ENCODE results near the gene PSAT1.

PSAT1 gene

GRCh38 chr9:78319197-78320029, 22.5 kb downstream of the PSAT1 start:
- Histone ChIP-seq H3K4me1 (ENCODE audit: insufficient read depth, low read length) (no peaks in the 10 kb centered on the region), H3K36me3 (ENCODE audit: insufficient read depth, low read length) (peaks cover 73% of the 10 kb centered on the region), H3K9me3 (ENCODE audit: control insufficient read depth, insufficient read depth, low read length) (no peaks in the 10 kb centered on the region), H3K9ac (ENCODE audit: low read depth, low read length) (no peak overlapping the region)

- Histone ChIP-seq H3K4me1 (ENCODE audit: insufficient read depth, low read length) (no peaks in the 10 kb centered on the region), H3K9ac (ENCODE audit: low read depth, low read length) (no peak overlapping the region), H3K9me3 (ENCODE audit: control insufficient read depth, insufficient read depth, low read length) (no peaks in the 10 kb centered on the region), H3K36me3 (ENCODE audit: insufficient read depth, low read length) (peaks cover 75% of the 10 kb centered on the region)
Observed at GRCh38 chr9:78320030-78320693, 23.2 kb downstream of the PSAT1 start.

GRCh38 chr9:78320875-78321496, 24.1 kb downstream of the PSAT1 start:
- no peaks in the 10 kb centered on the region for H3K4me1 ChIP-seq (ENCODE audit: insufficient read depth, low read length)
- peaks cover 69% of the 10 kb centered on the region for H3K36me3 ChIP-seq (ENCODE audit: insufficient read depth, low read length)
- H3K9ac ChIP-seq (ENCODE audit: low read depth, low read length): no peak overlapping the region
- H3K9me3 ChIP-seq (ENCODE audit: control insufficient read depth, insufficient read depth, low read length): no peaks in the 10 kb centered on the region

GRCh38 chr9:78321505-78321904, 24.6 kb downstream of the PSAT1 start:
- Histone ChIP-seq H3K9ac (ENCODE audit: low read depth, low read length) (no peak overlapping the region), H3K9me3 (ENCODE audit: control insufficient read depth, insufficient read depth, low read length) (no peaks in the 10 kb centered on the region), H3K36me3 (ENCODE audit: insufficient read depth, low read length) (peaks cover 63% of the 10 kb centered on the region)

GRCh38 chr9:78324068-78324650, 27.2 kb downstream of the PSAT1 start:
- peaks cover 58% of the 10 kb centered on the region for H3K36me3 ChIP-seq (ENCODE audit: insufficient read depth, low read length)
- no peak overlapping the region for H3K9ac ChIP-seq (ENCODE audit: low read depth, low read length)
- H3K4me1 ChIP-seq (ENCODE audit: insufficient read depth, low read length): no peaks in the 10 kb centered on the region
- no peaks in the 10 kb centered on the region for H3K9me3 ChIP-seq (ENCODE audit: control insufficient read depth, insufficient read depth, low read length)

More at GRCh38 chr9:78321505-78321904, 24.6 kb downstream of the PSAT1 start:
- H3K4me1 ChIP-seq (ENCODE audit: insufficient read depth, low read length): no peaks in the 10 kb centered on the region

- H3K9me3 ChIP-seq (ENCODE audit: control insufficient read depth, insufficient read depth, low read length): no peaks in the 10 kb centered on the region
- H3K4me1 ChIP-seq (ENCODE audit: insufficient read depth, low read length): no peaks in the 10 kb centered on the region
- peaks cover 55% of the 10 kb centered on the region for H3K36me3 ChIP-seq (ENCODE audit: insufficient read depth, low read length)
- no peak overlapping the region for H3K9ac ChIP-seq (ENCODE audit: low read depth, low read length)
Observed at GRCh38 chr9:78324682-78325081, 27.8 kb downstream of the PSAT1 start.

GRCh38 chr9:78325343-78325742, 28.4 kb downstream of the PSAT1 start:
- H3K36me3 ChIP-seq (ENCODE audit: insufficient read depth, low read length): peaks cover 52% of the 10 kb centered on the region
- no peaks in the 10 kb centered on the region for H3K4me1 ChIP-seq (ENCODE audit: insufficient read depth, low read length)
- no peaks in the 10 kb centered on the region for H3K9me3 ChIP-seq (ENCODE audit: control insufficient read depth, insufficient read depth, low read length)
- H3K9ac ChIP-seq (ENCODE audit: low read depth, low read length): no peak overlapping the region

GRCh38 chr9:78325846-78326360, 29.0 kb downstream of the PSAT1 start:
- Histone ChIP-seq H3K9me3 (ENCODE audit: control insufficient read depth, insufficient read depth, low read length) (no peaks in the 10 kb centered on the region), H3K36me3 (ENCODE audit: insufficient read depth, low read length) (peaks cover 48% of the 10 kb centered on the region), H3K9ac (ENCODE audit: low read depth, low read length) (no peak overlapping the region), H3K4me1 (ENCODE audit: insufficient read depth, low read length) (no peaks in the 10 kb centered on the region)

- H3K9me3 ChIP-seq (ENCODE audit: control insufficient read depth, insufficient read depth, low read length): no peaks in the 10 kb centered on the region
- peaks cover 42% of the 10 kb centered on the region for H3K36me3 ChIP-seq (ENCODE audit: insufficient read depth, low read length)
- H3K9ac ChIP-seq (ENCODE audit: low read depth, low read length): no peak overlapping the region
- no peaks in the 10 kb centered on the region for H3K4me1 ChIP-seq (ENCODE audit: insufficient read depth, low read length)
Observed at GRCh38 chr9:78326564-78326963, 29.6 kb downstream of the PSAT1 start.

- no peaks in the 10 kb centered on the region for H3K4me1 ChIP-seq (ENCODE audit: insufficient read depth, low read length)
- peaks cover 20% of the 10 kb centered on the region for H3K36me3 ChIP-seq (ENCODE audit: insufficient read depth, low read length)
- no peak overlapping the region for H3K9ac ChIP-seq (ENCODE audit: low read depth, low read length)
- H3K9me3 ChIP-seq (ENCODE audit: control insufficient read depth, insufficient read depth, low read length): peaks cover 5% of the 10 kb centered on the region; the same call in 1 of the 2 replicates
Observed at GRCh38 chr9:78332381-78332780, 35.5 kb downstream of the PSAT1 start.

GRCh38 chr9:78348848-78349247, 51.9 kb downstream of the PSAT1 start:
- Histone ChIP-seq H3K9ac (ENCODE audit: low read depth, low read length) (no peak overlapping the region), H3K9me3 (ENCODE audit: control insufficient read depth, insufficient read depth, low read length) (no peaks in the 10 kb centered on the region)

GRCh38 chr9:78351816-78352215, 54.9 kb downstream of the PSAT1 start:
- Histone ChIP-seq H3K9me3 (ENCODE audit: control insufficient read depth, insufficient read depth, low read length) (no peaks in the 10 kb centered on the region), H3K4me1 (ENCODE audit: insufficient read depth, low read length) (no peaks in the 10 kb centered on the region), H3K36me3 (ENCODE audit: insufficient read depth, low read length) (no peaks in the 10 kb centered on the region)

More at GRCh38 chr9:78348848-78349247, 51.9 kb downstream of the PSAT1 start:
- Histone ChIP-seq H3K4me1 (ENCODE audit: insufficient read depth, low read length) (no peaks in the 10 kb centered on the region), H3K36me3 (ENCODE audit: insufficient read depth, low read length) (no peaks in the 10 kb centered on the region)

GRCh38 chr9:78354324-78354973, 57.5 kb downstream of the PSAT1 start:
- peaks cover 4% of the 10 kb centered on the region; the same call in 1 of the 2 replicates for H3K36me3 ChIP-seq (ENCODE audit: insufficient read depth, low read length)
- H3K9me3 ChIP-seq (ENCODE audit: control insufficient read depth, insufficient read depth, low read length): no peaks in the 10 kb centered on the region
- H3K4me1 ChIP-seq (ENCODE audit: insufficient read depth, low read length): no peaks in the 10 kb centered on the region
- H3K9ac ChIP-seq (ENCODE audit: low read depth, low read length): no peak overlapping the region

More at GRCh38 chr9:78351816-78352215, 54.9 kb downstream of the PSAT1 start:
- H3K9ac ChIP-seq (ENCODE audit: low read depth, low read length): no peak overlapping the region

- no peaks in the 10 kb centered on the region for H3K4me1 ChIP-seq (ENCODE audit: insufficient read depth, low read length)
- H3K9ac ChIP-seq (ENCODE audit: low read depth, low read length): no peak overlapping the region
- H3K9me3 ChIP-seq (ENCODE audit: control insufficient read depth, insufficient read depth, low read length): no peaks in the 10 kb centered on the region
- H3K36me3 ChIP-seq (ENCODE audit: insufficient read depth, low read length): peaks cover 4% of the 10 kb centered on the region; the same call in 1 of the 2 replicates
Observed at GRCh38 chr9:78354989-78355388, 58.1 kb downstream of the PSAT1 start.
